Left ventricle myocardium superior (tissue), 1 donor: ENCODE data around the gene ORC5. TPM values are rescaled to one million over a fixed set of nuclear protein-coding genes. Genes with fewer than 3 reads are reported as not detected.

Experiments used
- ATAC-seq: fragments of 200-7000 bp; cut with Tn5 transposase; one replicate; pipeline ENCODE4 v1.9.1; 2020; ENCODE audit warnings: mild to moderate bottlenecking, moderate library complexity
- DNase-seq: peaks from one replicate; pipeline ENCODE4 v3.0.0-alpha.2; 2020
- intact Hi-C: fragments of 100-400 bp; cut with micrococcal nuclease; formaldehyde crosslinking; loops from one replicate; pipeline ENCODE4 v1.11.0; 2022
- total RNA-seq: library from RNA; stranded (reverse); fragmentation: NEBNext Ultra II Directional; extraction: Animal tissue kit (Norgen Biotek cat#: 25700); gene quantifications from one replicate; pipeline ENCODE4 v1.2.1, GENCODE V29; 2021
- donor health status: DM: no; HTN: yes; CAD: no; lungs with severe emphysema.

Gene ORC5
- total RNA-seq, 1 donor from 2014 or later, result 7.7 TPM

GRCh38 chr7:104136561-104136960 lies 71.3 kb downstream of the ORC5 start:
- DNase-seq (no peak), ATAC-seq (no peak)
- intact Hi-C loops, result no loop called here

GRCh38 chr7:104135760-104136558 lies 71.9 kb downstream of the ORC5 start:
- ATAC-seq, result no peak
- no peak for DNase-seq
- intact Hi-C loops, result no loop called here

- no peak for DNase-seq
- intact Hi-C loops, result no loop called here
- no peak for ATAC-seq
These were observed 74.6 kb downstream of the ORC5 start for GRCh38 chr7:104133238-104133637.

GRCh38 chr7:104130726-104131125 lies 77.1 kb downstream of the ORC5 start:
- ATAC-seq (no peak), DNase-seq (no peak)
- intact Hi-C loops, result no loop called here

- intact Hi-C loops, result no loop called here
- DNase-seq (no peak), ATAC-seq (no peak)
These were observed 80.6 kb downstream of the ORC5 start for GRCh38 chr7:104127204-104127603.

- ATAC-seq, result no peak
- intact Hi-C loops, result no loop called here
- DNase-seq, result no peak
These were observed 81.4 kb downstream of the ORC5 start for GRCh38 chr7:104126411-104126841.

GRCh38 chr7:104124893-104125477 lies 82.8 kb downstream of the ORC5 start:
- ATAC-seq (no peak), DNase-seq (no peak)
- intact Hi-C loops, result no loop called here

- ATAC-seq (no peak), DNase-seq (no peak)
- intact Hi-C loops, result no loop called here
These were observed 83.3 kb downstream of the ORC5 start for GRCh38 chr7:104124469-104124868.

- intact Hi-C loops, result no loop called here
- DNase-seq (no peak), ATAC-seq (no peak)
These were observed 84.0 kb downstream of the ORC5 start for GRCh38 chr7:104123786-104124185.

GRCh38 chr7:104113788-104114187 lies 94.0 kb downstream of the ORC5 start:
- no peak for ATAC-seq
- intact Hi-C loops, result no loop called here
- no peak for DNase-seq

GRCh38 chr7:104112623-104113022 lies 95.2 kb downstream of the ORC5 start:
- DNase-seq, result no peak
- ATAC-seq, result no peak
- intact Hi-C loops, result no loop called here

GRCh38 chr7:104111271-104111670 lies 96.5 kb downstream of the ORC5 start:
- intact Hi-C loops, result no loop called here
- DNase-seq (no peak), ATAC-seq (no peak)

- ATAC-seq (no peak), DNase-seq (no peak)
- intact Hi-C loops, result no loop called here
These were observed 101.5 kb downstream of the ORC5 start for GRCh38 chr7:104106108-104106905.

GRCh38 chr7:104098890-104099289 lies 108.9 kb downstream of the ORC5 start:
- ATAC-seq, result no peak
- intact Hi-C loops, result no loop called here
- DNase-seq, result no peak

GRCh38 chr7:104096683-104097082 lies 111.1 kb downstream of the ORC5 start:
- ATAC-seq, result no peak
- intact Hi-C loops, result no loop called here

GRCh38 chr7:104093127-104093526 lies 114.7 kb downstream of the ORC5 start:
- DNase-seq (no peak), ATAC-seq (no peak)
- intact Hi-C loops, result no loop called here

More at GRCh38 chr7:104096683-104097082, 111.1 kb downstream of the ORC5 start:
- no peak for DNase-seq

GRCh38 chr7:104091242-104091641 lies 116.6 kb downstream of the ORC5 start:
- DNase-seq, result no peak
- intact Hi-C loops, result no loop called here
- ATAC-seq, result no peak

- intact Hi-C loops, result no loop called here
- ATAC-seq (no peak), DNase-seq (no peak)
These were observed 118.2 kb downstream of the ORC5 start for GRCh38 chr7:104089612-104090011.

- DNase-seq (no peak), ATAC-seq (no peak)
- intact Hi-C loops, result no loop called here
These were observed 118.8 kb downstream of the ORC5 start for GRCh38 chr7:104089061-104089460.
